OCI-LY7 (cell line): ENCODE data around the gene MUC20. TPM values are rescaled to one million over a fixed set of nuclear protein-coding genes. Genes with fewer than 3 reads are reported as not detected.

ENCODE experiments used
- BruUV-seq: library from RNA; stranded (reverse); fragments of 400-500 nt; replicated peaks from 2 replicates; lab custom pipeline; 2021; lab: Mats Ljungman, UMichigan
- CTCF ChIA-PET: fragments of 300-600 bp; sonication (Branson Sonifier 250); formaldehyde crosslinking; loops from one replicate; lab custom pipeline; 2022; ENCODE audit warnings: antibody characterized with exemption; ENCODE audit not compliant: unreplicated experiment; lab: Charles Lee
- POLR2A ChIA-PET: fragments of 300-600 bp; sonication (Branson Sonifier 250); formaldehyde crosslinking; loops from one replicate; lab custom pipeline; 2022; ENCODE audit warnings: antibody characterized with exemption; lab: Charles Lee
- DNase-seq: peaks from one replicate; pipeline ENCODE4 v3.0.0-alpha.2; 2015; ENCODE audit warnings: low spot score
- H2AFZ ChIP-seq: fragments of 200-600 bp; sonication (generic), shearing (Covaris generic); 2 replicates; pipeline ENCODE4 v1.6.1; 2014; ENCODE audit warnings: mild to moderate bottlenecking, antibody characterized with exemption, low read length, moderate library complexity
- H3K27ac ChIP-seq: fragments of 200-600 bp; sonication (generic); 2 replicates; pipeline ENCODE4 v1.5.1; 2014; ENCODE audit warnings: mixed run types, low read depth, mild to moderate bottlenecking, moderate library complexity, low read length, inconsistent platforms; ENCODE audit not compliant: poor library complexity, severe bottlenecking
- H3K36me3 ChIP-seq: fragments of 200-600 bp; sonication (generic); 2 replicates; pipeline ENCODE4 v1.6.1; 2014; ENCODE audit warnings: mild to moderate bottlenecking, antibody characterized with exemption, low read length, moderate library complexity, mixed read lengths; ENCODE audit not compliant: insufficient read depth
- H3K4me1 ChIP-seq: fragments of 200-600 bp; sonication (generic); 2 replicates; pipeline ENCODE4 v1.5.1; 2014; ENCODE audit warnings: mild to moderate bottlenecking, low read length; ENCODE audit not compliant: insufficient read depth, poor library complexity, severe bottlenecking
- H3K4me2 ChIP-seq: fragments of 200-600 bp; sonication (generic); 2 replicates; pipeline ENCODE4 v1.6.1; 2014; ENCODE audit warnings: mild to moderate bottlenecking, low read length
- H3K4me3 ChIP-seq: fragments of 200-600 bp; sonication (generic); 2 replicates; pipeline ENCODE4 v1.5.1; 2014; ENCODE audit warnings: mild to moderate bottlenecking, low read depth, low read length; ENCODE audit not compliant: poor library complexity, severe bottlenecking
- H3K79me2 ChIP-seq: fragments of 200-600 bp; sonication (generic); 2 replicates; pipeline ENCODE4 v1.6.1; 2016; ENCODE audit warnings: low read depth, mild to moderate bottlenecking, low read length, moderate library complexity, mixed read lengths; ENCODE audit not compliant: insufficient read depth
- H3K9me2 ChIP-seq: fragments of 200-600 bp; sonication (generic); 2 replicates; pipeline ENCODE4 v1.6.1; 2016; ENCODE audit warnings: mild to moderate bottlenecking, low read length, mixed read lengths; ENCODE audit not compliant: insufficient read depth
- H3K9me3 ChIP-seq: fragments of 200-600 bp; sonication (generic); 2 replicates; pipeline ENCODE4 v1.6.1; 2014; ENCODE audit warnings: mild to moderate bottlenecking, mixed run types, low read length, mixed read lengths
- H4K20me1 ChIP-seq: fragments of 200-600 bp; sonication (generic); 2 replicates; pipeline ENCODE4 v1.6.1; 2014; ENCODE audit warnings: mild to moderate bottlenecking, antibody characterized with exemption, low read length, moderate library complexity, mixed read lengths; ENCODE audit not compliant: insufficient read depth
- CTCF ChIP-seq: fragments of 200-600 bp; sonication (generic); conservative IDR thresholded peaks from 2 replicates; pipeline ENCODE4 v1.5.1; 2014; ENCODE audit warnings: mild to moderate bottlenecking, antibody characterized with exemption, low read length, moderate library complexity, mixed read lengths
- EZH2phosphoT487 ChIP-seq: fragments of 200-600 bp; sonication (generic); IDR thresholded peaks from 2 replicates; pipeline ENCODE4 v1.6.1; 2018; ENCODE audit warnings: low read depth, borderline replicate concordance, mild to moderate bottlenecking, mixed run types, antibody characterized with exemption, low read length, moderate library complexity, mixed read lengths
- intact Hi-C: fragments of 100-400 bp; cut with micrococcal nuclease; formaldehyde crosslinking; loops from one replicate; pipeline ENCODE4 v1.10.0; 2022; ENCODE audit not compliant: unreplicated experiment
- total RNA-seq, 2 experiments: library from RNA; depleted of rRNA in 1 of 2; stranded (reverse); fragments of >200 nt in 1 of 2; shearing (Covaris generic) in 1 of 2; gene quantifications; 2 replicates each; pipeline ENCODE4 v1.2.3, GENCODE V29; 2014 to 2022

MUC20 gene
- total RNA-seq, 2 experiments from 2014 or later, result 0.40 to 1.1 TPM

DNA sequence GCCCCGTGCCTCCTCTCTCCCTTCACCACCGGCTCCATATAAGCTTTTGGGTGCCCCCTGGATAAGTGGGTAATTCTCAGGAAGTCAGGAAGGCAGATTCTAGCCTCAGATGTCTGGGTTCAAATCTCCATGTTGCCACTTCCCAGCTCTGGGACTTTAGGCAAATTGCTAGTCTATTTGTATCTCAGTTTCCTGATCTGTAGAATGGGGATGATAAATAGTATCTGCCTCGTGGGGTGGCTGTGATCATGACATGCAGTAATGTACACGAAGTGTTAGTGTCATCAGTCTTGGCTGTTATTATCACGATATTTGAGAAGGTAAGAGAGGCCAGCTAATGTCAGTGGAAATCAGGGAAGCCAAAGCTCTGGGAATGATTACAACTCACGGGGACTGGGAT, 47.6 kb downstream of the MUC20 start:
- TF ChIP-seq EZH2phosphoT487 (no peak), CTCF (no peak)
- no TSS peak for BruUV-seq
- Histone ChIP-seq H2AFZ (no peak overlapping the region), H3K27ac (no peak overlapping the region), H3K79me2 (no peaks in the 10 kb centered on the region), H3K9me3 (no peaks in the 10 kb centered on the region), H3K36me3 (no peaks in the 10 kb centered on the region), H3K4me3 (no peak overlapping the region), H3K4me2 (no peak overlapping the region), H4K20me1 (no peaks in the 10 kb centered on the region), H3K4me1 (no peaks in the 10 kb centered on the region), H3K9me2 (no peaks in the 10 kb centered on the region)
- intact Hi-C loops, result loop anchor here (5.0 kb wide), 1 partner anchor 84 kb away; no protein-coding TSS in a partner anchor
- POLR2A ChIA-PET, result no interaction called here
- DNase-seq, result no peak
- CTCF ChIA-PET, result no interaction called here

- no peaks in the 10 kb centered on the region for H3K9me2 ChIP-seq
- TF ChIP-seq EZH2phosphoT487, result no peak
- TF ChIP-seq CTCF, result no peak
- no peak overlapping the region for H3K4me3 ChIP-seq
- H3K4me1 ChIP-seq, result no peaks in the 10 kb centered on the region
- CTCF ChIA-PET, result no interaction called here
- no TSS peak for BruUV-seq
- POLR2A ChIA-PET, result no interaction called here
- H3K36me3 ChIP-seq, result no peaks in the 10 kb centered on the region
- intact Hi-C loops, result loop anchor here (5.0 kb wide), 1 partner anchor 83 kb away; no protein-coding TSS in a partner anchor
- H3K4me2 ChIP-seq, result no peak overlapping the region
- no peaks in the 10 kb centered on the region for H3K9me3 ChIP-seq
- DNase-seq, result no peak
- no peaks in the 10 kb centered on the region for H3K79me2 ChIP-seq
- H4K20me1 ChIP-seq, result no peaks in the 10 kb centered on the region
- H3K27ac ChIP-seq, result no peak overlapping the region
- H2AFZ ChIP-seq, result no peak overlapping the region
Observed at GRCh38 chr3:195768831-195769303, 48.1 kb downstream of the MUC20 start.

GRCh38 chr3:195769551-195769950, 48.8 kb downstream of the MUC20 start:
- TF ChIP-seq EZH2phosphoT487 (no peak), CTCF (no peak)
- Histone ChIP-seq H2AFZ (no peak overlapping the region), H3K4me3 (no peak overlapping the region), H3K9me2 (no peaks in the 10 kb centered on the region), H4K20me1 (no peaks in the 10 kb centered on the region), H3K27ac (no peak overlapping the region), H3K4me1 (no peaks in the 10 kb centered on the region), H3K36me3 (no peaks in the 10 kb centered on the region), H3K4me2 (no peak overlapping the region), H3K79me2 (no peaks in the 10 kb centered on the region), H3K9me3 (no peaks in the 10 kb centered on the region)
- intact Hi-C loops, result loop anchor here (5.0 kb wide), 1 partner anchor 83 kb away; no protein-coding TSS in a partner anchor
- POLR2A ChIA-PET, result no interaction called here
- BruUV-seq, result no TSS peak
- CTCF ChIA-PET, result no interaction called here
- no peak for DNase-seq
